HG02973 (cell line): ENCODE measurements around the gene FBXW7.

Experiments used
- ATAC-seq: cut with Tn5 transposase; IDR thresholded peaks from one replicate; pipeline ENCODE4 v1.9.1; 2021; ENCODE audit warnings: moderate library complexity; ENCODE audit not compliant: unreplicated experiment

The FBXW7 gene

GRCh38 chr4:152478461-152479237, 57.2 kb downstream of the FBXW7 start:
- ATAC-seq, result no peak

GRCh38 chr4:152476796-152477195, 59.1 kb downstream of the FBXW7 start:
- no peak for ATAC-seq

GRCh38 chr4:152471251-152471792, 64.6 kb downstream of the FBXW7 start:
- ATAC-seq, result no peak

- ATAC-seq, result no peak
These were observed 67.5 kb downstream of the FBXW7 start for GRCh38 chr4:152468408-152468807.

GRCh38 chr4:152467101-152467500, 68.8 kb downstream of the FBXW7 start:
- no peak for ATAC-seq

- no peak for ATAC-seq
These were observed 71.7 kb downstream of the FBXW7 start for GRCh38 chr4:152464030-152464823.

GRCh38 chr4:152463562-152463961, 72.3 kb downstream of the FBXW7 start:
- ATAC-seq, result no peak

- no peak for ATAC-seq
These were observed 73.2 kb downstream of the FBXW7 start for GRCh38 chr4:152462695-152463094.

- ATAC-seq, result peak; percentile 51
These were observed 73.8 kb downstream of the FBXW7 start for GRCh38 chr4:152462047-152462446.

GRCh38 chr4:152460488-152460887, 75.4 kb downstream of the FBXW7 start:
- no peak for ATAC-seq

GRCh38 chr4:152459326-152459725, 76.6 kb downstream of the FBXW7 start:
- ATAC-seq, result no peak

GRCh38 chr4:152458801-152459302, 77.0 kb downstream of the FBXW7 start:
- peak; percentile 35 for ATAC-seq

GRCh38 chr4:152456609-152457008, 79.3 kb downstream of the FBXW7 start:
- no peak for ATAC-seq

GRCh38 chr4:152455311-152455710, 80.6 kb downstream of the FBXW7 start:
- no peak for ATAC-seq

GRCh38 chr4:152454398-152455011, 81.4 kb downstream of the FBXW7 start:
- ATAC-seq, result no peak

GRCh38 chr4:152451496-152451895, 84.4 kb downstream of the FBXW7 start:
- ATAC-seq, result no peak

GRCh38 chr4:152448854-152449253, 87.0 kb downstream of the FBXW7 start:
- no peak for ATAC-seq

- no peak for ATAC-seq
These were observed 87.7 kb downstream of the FBXW7 start for GRCh38 chr4:152448038-152448707.

- ATAC-seq, result no peak
These were observed 92.0 kb downstream of the FBXW7 start for GRCh38 chr4:152443859-152444258.

- no peak for ATAC-seq
These were observed 98.3 kb downstream of the FBXW7 start for GRCh38 chr4:152437561-152437960.

- no peak for ATAC-seq
These were observed 99.5 kb downstream of the FBXW7 start for GRCh38 chr4:152436384-152436783.
